ENCODE measurements around the gene SNED1.
A peak's percentile ranks its signal among the peaks of the same experiment; 100 is the strongest.

Gene SNED1

DNA sequence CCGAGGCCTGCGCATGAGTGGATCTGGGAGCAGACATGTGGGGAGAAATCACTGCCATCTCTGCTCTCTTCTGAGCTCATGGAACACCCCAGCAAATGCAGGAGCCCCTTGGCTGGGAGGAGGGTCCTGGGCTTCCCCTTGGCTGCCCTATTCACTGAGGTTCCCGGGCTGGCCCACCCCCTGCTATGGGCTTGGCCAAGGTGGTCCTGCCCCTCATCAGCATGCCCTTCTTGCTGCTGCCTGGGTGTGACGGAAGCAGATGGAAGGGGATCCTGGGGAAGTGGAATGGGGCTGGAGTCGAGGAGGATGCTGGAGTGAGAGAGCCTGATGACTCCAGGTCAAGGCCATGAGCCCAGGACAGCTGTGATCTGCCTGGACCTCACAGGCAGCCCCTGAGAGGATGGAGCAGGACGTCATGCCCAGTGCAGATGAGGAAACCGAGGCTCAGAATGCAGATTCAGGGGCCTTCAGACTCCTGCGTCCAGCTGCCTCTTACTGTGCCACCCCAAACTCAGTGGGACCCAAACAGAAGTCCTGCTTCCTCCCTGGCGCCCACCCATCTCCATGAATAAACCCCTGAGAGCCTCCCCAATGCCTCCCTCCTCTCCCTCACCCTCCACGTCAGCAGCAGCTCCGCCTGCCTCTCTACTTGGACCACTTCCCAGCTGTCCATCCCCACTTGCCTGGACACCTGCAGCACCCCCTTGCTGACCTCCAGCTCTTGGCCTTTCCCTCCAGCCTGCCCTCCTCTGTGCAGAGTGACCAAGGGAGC, 4.0 kb downstream of the SNED1 start:
- peaks cover 20% of the 10 kb centered on the region for H3K36me3 ChIP-seq (ENCODE audit: insufficient read depth, low read length)
- H2AFZ ChIP-seq (ENCODE audit: low read length, unreplicated experiment) = no peak overlapping the region
- H3K4me1 ChIP-seq (ENCODE audit: control insufficient read depth, insufficient read depth, low read length, unreplicated experiment) = peaks cover 6% of the 10 kb centered on the region
- H3K79me2 ChIP-seq (ENCODE audit: control insufficient read depth, insufficient read depth, low read length, unreplicated experiment) = peaks cover 4% of the 10 kb centered on the region
- no peak overlapping the region for H3K27ac ChIP-seq (ENCODE audit: low read depth, low read length)
- no peak overlapping the region for H3K4me3 ChIP-seq (ENCODE audit: low read depth, low read length)
- H3K27me3 ChIP-seq (ENCODE audit: insufficient read depth, low read length) = no peaks in the 10 kb centered on the region

DNA sequence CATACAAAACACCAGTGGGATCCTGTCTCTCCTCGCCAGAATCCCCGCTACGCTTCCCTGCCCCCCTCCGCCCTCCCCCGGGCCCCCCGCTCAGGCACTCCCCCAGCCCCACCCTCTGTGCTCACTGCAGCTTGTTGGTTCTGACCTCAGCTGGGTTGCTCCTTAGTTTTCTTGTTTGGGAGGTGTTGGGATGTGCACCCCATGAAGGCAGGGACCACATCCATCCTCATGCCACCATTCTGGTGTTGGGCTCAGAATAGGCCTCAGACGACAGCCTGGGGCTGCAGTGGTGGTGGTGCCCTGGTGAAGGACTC, 4.6 kb downstream of the SNED1 start:
- Histone ChIP-seq H3K36me3 (ENCODE audit: insufficient read depth, low read length) (peaks cover 20% of the 10 kb centered on the region), H3K27me3 (ENCODE audit: insufficient read depth, low read length) (no peaks in the 10 kb centered on the region), H2AFZ (ENCODE audit: low read length, unreplicated experiment) (no peak overlapping the region), H3K27ac (ENCODE audit: low read depth, low read length) (no peak overlapping the region), H3K4me3 (ENCODE audit: low read depth, low read length) (no peak overlapping the region), H3K4me1 (ENCODE audit: control insufficient read depth, insufficient read depth, low read length, unreplicated experiment) (peaks cover under 1% of the 10 kb centered on the region), H3K79me2 (ENCODE audit: control insufficient read depth, insufficient read depth, low read length, unreplicated experiment) (peaks cover 4% of the 10 kb centered on the region)

DNA sequence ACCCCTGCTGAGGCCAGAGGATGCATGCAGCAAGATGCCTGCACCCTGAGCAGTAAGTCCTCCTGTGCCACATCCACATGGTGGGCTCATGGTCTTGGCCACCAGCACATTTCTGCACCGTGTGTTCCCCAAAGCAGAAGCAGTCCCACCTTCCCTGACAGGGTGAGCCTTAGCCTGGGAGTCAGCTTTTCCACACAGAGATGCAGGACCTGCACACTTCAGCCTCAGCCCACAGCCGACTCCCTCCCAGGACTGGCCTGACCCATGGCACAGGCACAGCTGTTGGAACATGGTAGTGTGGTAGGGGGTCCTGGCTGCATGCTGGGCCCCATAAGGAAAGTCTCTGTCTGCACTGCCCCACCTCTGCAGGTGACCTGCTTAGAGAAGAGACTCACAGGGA, 5.0 kb downstream of the SNED1 start:
- no peak overlapping the region for H2AFZ ChIP-seq (ENCODE audit: low read length, unreplicated experiment)
- H3K4me1 ChIP-seq (ENCODE audit: control insufficient read depth, insufficient read depth, low read length, unreplicated experiment) = no peaks in the 10 kb centered on the region
- H3K79me2 ChIP-seq (ENCODE audit: control insufficient read depth, insufficient read depth, low read length, unreplicated experiment) = peaks cover 4% of the 10 kb centered on the region
- no peaks in the 10 kb centered on the region for H3K27me3 ChIP-seq (ENCODE audit: insufficient read depth, low read length)
- H3K36me3 ChIP-seq (ENCODE audit: insufficient read depth, low read length) = peaks cover 20% of the 10 kb centered on the region
- no peak overlapping the region for H3K4me3 ChIP-seq (ENCODE audit: low read depth, low read length)
- H3K27ac ChIP-seq (ENCODE audit: low read depth, low read length) = no peak overlapping the region

GRCh38 chr2:241003830-241004564, 5.6 kb downstream of the SNED1 start:
- Histone ChIP-seq H3K27me3 (ENCODE audit: insufficient read depth, low read length) (no peaks in the 10 kb centered on the region), H3K79me2 (ENCODE audit: control insufficient read depth, insufficient read depth, low read length, unreplicated experiment) (peaks cover 8% of the 10 kb centered on the region), H2AFZ (ENCODE audit: low read length, unreplicated experiment) (no peak overlapping the region), H3K27ac (ENCODE audit: low read depth, low read length) (no peak overlapping the region), H3K4me1 (ENCODE audit: control insufficient read depth, insufficient read depth, low read length, unreplicated experiment) (peaks cover 3% of the 10 kb centered on the region), H3K4me3 (ENCODE audit: low read depth, low read length) (no peak overlapping the region), H3K36me3 (ENCODE audit: insufficient read depth, low read length) (peaks cover 20% of the 10 kb centered on the region)

DNA sequence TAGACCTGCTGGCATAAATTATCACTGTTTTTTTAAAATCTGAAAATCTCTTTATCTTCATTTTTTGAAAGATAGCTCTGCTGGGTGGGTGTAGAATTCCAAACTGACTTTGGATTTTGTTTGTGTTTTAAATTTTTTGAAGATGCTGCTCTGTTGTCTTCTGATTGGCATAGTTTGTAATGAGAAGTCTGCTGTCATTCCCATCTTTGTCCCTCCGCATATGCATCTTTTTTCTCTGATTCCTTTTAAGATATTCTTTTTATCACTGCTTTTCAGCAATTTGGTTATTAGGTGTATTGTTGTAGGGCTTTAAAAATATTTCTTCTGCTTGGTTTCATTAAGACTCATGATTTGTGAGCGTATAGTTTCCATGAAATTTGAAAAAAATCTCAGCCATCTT, 7.2 kb downstream of the SNED1 start:
- Histone ChIP-seq H3K36me3 (ENCODE audit: insufficient read depth, low read length) (peaks cover 15% of the 10 kb centered on the region), H3K27ac (ENCODE audit: low read depth, low read length) (no peak overlapping the region), H3K4me3 (ENCODE audit: low read depth, low read length) (no peak overlapping the region), H3K27me3 (ENCODE audit: insufficient read depth, low read length) (no peaks in the 10 kb centered on the region), H2AFZ (ENCODE audit: low read length, unreplicated experiment) (no peak overlapping the region), H3K79me2 (ENCODE audit: control insufficient read depth, insufficient read depth, low read length, unreplicated experiment) (peaks cover 11% of the 10 kb centered on the region), H3K4me1 (ENCODE audit: control insufficient read depth, insufficient read depth, low read length, unreplicated experiment) (peaks cover 19% of the 10 kb centered on the region)

DNA sequence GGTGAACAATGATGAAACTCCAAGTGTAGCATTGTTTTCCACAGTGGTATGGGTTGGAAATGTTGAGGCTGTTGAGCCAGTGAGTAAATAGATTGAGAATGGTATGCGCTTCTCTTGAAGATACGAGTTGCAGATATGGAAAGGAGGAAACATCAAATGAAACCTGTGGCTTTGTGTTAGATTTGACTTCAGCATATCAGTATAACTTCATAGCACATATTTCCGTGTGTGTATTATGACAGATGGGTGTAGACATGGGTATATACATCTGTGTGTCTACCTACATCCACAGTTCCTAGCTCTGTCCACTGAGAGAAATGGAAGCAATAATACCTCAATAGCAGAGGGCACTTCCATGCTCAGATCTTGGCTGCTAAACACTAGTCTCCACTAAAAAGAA, 8.0 kb downstream of the SNED1 start:
- Histone ChIP-seq H3K27me3 (ENCODE audit: insufficient read depth, low read length) (no peaks in the 10 kb centered on the region), H3K4me3 (ENCODE audit: low read depth, low read length) (no peak overlapping the region), H3K4me1 (ENCODE audit: control insufficient read depth, insufficient read depth, low read length, unreplicated experiment) (peaks cover 23% of the 10 kb centered on the region), H2AFZ (ENCODE audit: low read length, unreplicated experiment) (no peak overlapping the region), H3K36me3 (ENCODE audit: insufficient read depth, low read length) (peaks cover 9% of the 10 kb centered on the region), H3K27ac (ENCODE audit: low read depth, low read length) (no peak overlapping the region), H3K79me2 (ENCODE audit: control insufficient read depth, insufficient read depth, low read length, unreplicated experiment) (peaks cover 9% of the 10 kb centered on the region)

- peaks cover 8% of the 10 kb centered on the region for H3K79me2 ChIP-seq (ENCODE audit: control insufficient read depth, insufficient read depth, low read length, unreplicated experiment)
- peaks cover 9% of the 10 kb centered on the region for H3K36me3 ChIP-seq (ENCODE audit: insufficient read depth, low read length)
- H3K4me1 ChIP-seq (ENCODE audit: control insufficient read depth, insufficient read depth, low read length, unreplicated experiment) = peaks cover 23% of the 10 kb centered on the region
- H3K4me3 ChIP-seq (ENCODE audit: low read depth, low read length) = no peak overlapping the region
- H2AFZ ChIP-seq (ENCODE audit: low read length, unreplicated experiment) = no peak overlapping the region
- no peak overlapping the region for H3K27ac ChIP-seq (ENCODE audit: low read depth, low read length)
- no peaks in the 10 kb centered on the region for H3K27me3 ChIP-seq (ENCODE audit: insufficient read depth, low read length)
These were observed 8.7 kb downstream of the SNED1 start for GRCh38 chr2:241007111-241007510.

DNA sequence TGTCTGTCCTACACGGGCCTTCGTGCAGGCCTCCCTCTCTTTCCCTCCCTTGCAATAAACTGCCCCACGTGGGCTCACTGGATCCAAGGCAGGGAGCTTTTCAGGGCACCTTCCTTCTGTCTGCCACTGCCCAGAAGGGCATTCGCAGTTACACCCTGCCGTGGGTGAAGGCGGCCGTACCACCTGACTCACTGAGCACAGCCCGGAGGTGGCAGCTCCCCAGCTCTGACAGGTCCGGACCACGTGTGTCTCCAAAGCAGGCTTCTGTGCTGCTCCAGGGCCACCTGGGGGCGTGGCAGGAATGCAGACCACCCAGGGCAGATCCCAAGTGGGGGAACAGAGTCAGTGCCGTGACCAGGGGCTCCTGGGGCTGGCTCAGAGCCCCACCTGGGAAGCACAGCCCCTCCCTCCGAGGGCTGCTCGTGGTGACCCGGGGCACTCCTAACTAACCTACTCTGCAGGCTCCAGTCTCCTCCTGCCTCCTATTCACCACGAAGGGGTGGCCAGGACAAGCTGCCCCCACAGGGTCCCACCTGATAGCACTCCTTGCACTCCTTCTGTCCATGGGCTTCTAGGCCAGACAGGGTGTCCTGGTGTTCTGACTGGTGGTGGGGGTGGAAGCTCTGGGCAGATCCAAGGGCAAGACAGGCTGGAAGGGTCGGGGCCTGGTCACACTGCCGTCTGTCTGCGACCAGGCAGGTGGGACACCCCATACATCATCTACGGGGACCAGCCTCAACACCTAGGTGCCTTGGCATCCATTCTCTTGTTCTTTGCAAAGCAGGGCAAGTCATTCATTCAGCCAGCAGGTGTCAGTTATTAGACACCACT, 9.7 kb downstream of the SNED1 start:
- Histone ChIP-seq H2AFZ (ENCODE audit: low read length, unreplicated experiment) (no peak overlapping the region), H3K36me3 (ENCODE audit: insufficient read depth, low read length) (peaks cover 9% of the 10 kb centered on the region), H3K27me3 (ENCODE audit: insufficient read depth, low read length) (no peaks in the 10 kb centered on the region), H3K27ac (ENCODE audit: low read depth, low read length) (no peak overlapping the region), H3K79me2 (ENCODE audit: control insufficient read depth, insufficient read depth, low read length, unreplicated experiment) (peaks cover 7% of the 10 kb centered on the region), H3K4me3 (ENCODE audit: low read depth, low read length) (no peak overlapping the region), H3K4me1 (ENCODE audit: control insufficient read depth, insufficient read depth, low read length, unreplicated experiment) (peaks cover 23% of the 10 kb centered on the region)

- no peak overlapping the region for H2AFZ ChIP-seq (ENCODE audit: low read length, unreplicated experiment)
- no peak overlapping the region for H3K4me3 ChIP-seq (ENCODE audit: low read depth, low read length)
- no peaks in the 10 kb centered on the region for H3K27me3 ChIP-seq (ENCODE audit: insufficient read depth, low read length)
- H3K79me2 ChIP-seq (ENCODE audit: control insufficient read depth, insufficient read depth, low read length, unreplicated experiment) = peaks cover 7% of the 10 kb centered on the region
- peaks cover 23% of the 10 kb centered on the region for H3K4me1 ChIP-seq (ENCODE audit: control insufficient read depth, insufficient read depth, low read length, unreplicated experiment)
- H3K27ac ChIP-seq (ENCODE audit: low read depth, low read length) = no peak overlapping the region
- H3K36me3 ChIP-seq (ENCODE audit: insufficient read depth, low read length) = peaks cover 4% of the 10 kb centered on the region
These were observed 10.3 kb downstream of the SNED1 start for GRCh38 chr2:241008711-241009121.

- Histone ChIP-seq H3K27ac (ENCODE audit: low read depth, low read length) (no peak overlapping the region; the same call in 1 of the 2 replicates), H3K36me3 (ENCODE audit: insufficient read depth, low read length) (no peaks in the 10 kb centered on the region; the same call in 1 of the 2 replicates), H3K27me3 (ENCODE audit: insufficient read depth, low read length) (no peaks in the 10 kb centered on the region), H3K79me2 (ENCODE audit: control insufficient read depth, insufficient read depth, low read length, unreplicated experiment) (peaks cover 7% of the 10 kb centered on the region), H2AFZ (ENCODE audit: low read length, unreplicated experiment) (no peak overlapping the region), H3K4me1 (ENCODE audit: control insufficient read depth, insufficient read depth, low read length, unreplicated experiment) (peaks cover 23% of the 10 kb centered on the region), H3K4me3 (ENCODE audit: low read depth, low read length) (0 out of 2 replicates have a peak overlapping the region, but pooled peaks have one; percentile 70)
These were observed 10.8 kb downstream of the SNED1 start for GRCh38 chr2:241009191-241009590.

Measured in ACC112 (cell line).